GM12873 (cell line): ENCODE data around the gene TTN.

ENCODE experiments used
- TF ChIP-seq, protein P1 (sequence below): IDR thresholded peaks from 2 replicates; pipeline ENCODE4 v1.5.1; 2012; ENCODE audit warnings: low read depth, mild to moderate bottlenecking, moderate library complexity, low read length, control low read depth; ENCODE audit not compliant: insufficient read depth; ENCODE audit errors: missing control alignments

Gene TTN

DNA sequence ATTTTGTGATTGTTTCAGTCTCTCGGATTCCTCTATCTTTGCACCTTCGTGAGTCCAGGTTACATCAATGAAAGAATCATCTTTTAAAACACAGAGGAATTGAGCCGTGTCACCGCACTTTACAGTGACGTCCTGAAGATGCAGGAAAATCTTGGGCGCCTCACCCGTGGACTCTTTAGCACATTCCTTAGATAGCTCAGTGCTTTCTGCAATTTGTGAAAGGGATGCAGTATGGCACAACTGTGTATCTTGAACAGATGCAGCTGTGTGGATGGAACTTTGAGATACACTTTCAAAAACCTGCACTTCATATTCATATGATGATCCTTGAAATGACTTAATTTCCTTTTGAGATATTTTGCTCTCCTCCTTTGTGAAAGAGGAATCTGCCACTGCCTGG, 50.9 kb downstream of the TTN start:
- TF ChIP-seq, protein P1, sequence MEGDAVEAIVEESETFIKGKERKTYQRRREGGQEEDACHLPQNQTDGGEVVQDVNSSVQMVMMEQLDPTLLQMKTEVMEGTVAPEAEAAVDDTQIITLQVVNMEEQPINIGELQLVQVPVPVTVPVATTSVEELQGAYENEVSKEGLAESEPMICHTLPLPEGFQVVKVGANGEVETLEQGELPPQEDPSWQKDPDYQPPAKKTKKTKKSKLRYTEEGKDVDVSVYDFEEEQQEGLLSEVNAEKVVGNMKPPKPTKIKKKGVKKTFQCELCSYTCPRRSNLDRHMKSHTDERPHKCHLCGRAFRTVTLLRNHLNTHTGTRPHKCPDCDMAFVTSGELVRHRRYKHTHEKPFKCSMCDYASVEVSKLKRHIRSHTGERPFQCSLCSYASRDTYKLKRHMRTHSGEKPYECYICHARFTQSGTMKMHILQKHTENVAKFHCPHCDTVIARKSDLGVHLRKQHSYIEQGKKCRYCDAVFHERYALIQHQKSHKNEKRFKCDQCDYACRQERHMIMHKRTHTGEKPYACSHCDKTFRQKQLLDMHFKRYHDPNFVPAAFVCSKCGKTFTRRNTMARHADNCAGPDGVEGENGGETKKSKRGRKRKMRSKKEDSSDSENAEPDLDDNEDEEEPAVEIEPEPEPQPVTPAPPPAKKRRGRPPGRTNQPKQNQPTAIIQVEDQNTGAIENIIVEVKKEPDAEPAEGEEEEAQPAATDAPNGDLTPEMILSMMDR: no peak

DNA sequence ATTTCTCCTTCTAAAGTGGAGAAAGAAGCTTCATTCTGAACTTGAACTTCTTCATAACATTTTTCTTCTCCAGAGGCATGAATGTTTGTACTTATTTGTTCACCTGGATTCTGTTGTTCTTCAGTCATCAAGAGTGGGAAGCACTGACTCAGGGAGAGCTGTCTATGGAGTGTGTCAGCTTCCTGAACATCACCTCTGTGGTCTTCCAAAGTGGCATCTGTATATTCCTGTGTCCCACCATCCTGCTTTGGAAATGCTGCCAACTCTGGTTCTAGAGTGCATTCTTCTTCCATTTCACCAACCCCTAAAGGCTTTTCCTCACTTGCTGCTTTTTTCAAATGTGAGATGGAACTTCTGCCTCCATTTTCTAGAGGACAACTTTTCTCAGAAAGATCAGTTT, 59.5 kb downstream of the TTN start:
- TF ChIP-seq, protein P1: no peak

DNA sequence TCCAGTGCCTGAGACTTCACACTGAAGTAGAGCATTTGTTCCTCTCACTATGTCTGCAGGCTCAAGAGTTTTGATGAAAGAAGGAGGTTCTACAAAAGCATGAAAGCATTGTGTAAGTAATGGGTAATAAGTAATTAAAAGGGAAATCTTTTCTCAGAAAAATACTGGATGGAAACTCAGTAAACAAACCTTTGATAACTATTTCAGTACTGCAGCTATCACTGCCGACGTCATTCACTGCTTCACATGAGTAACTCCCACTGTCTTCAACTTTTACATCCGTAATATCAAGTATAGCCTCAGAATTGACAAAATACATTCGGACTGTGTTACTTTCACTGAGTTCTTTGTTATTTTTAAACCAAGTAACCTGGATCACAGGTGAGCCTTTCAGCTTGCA, 72.7 kb downstream of the TTN start:
- TF ChIP-seq, protein P1: no peak

DNA sequence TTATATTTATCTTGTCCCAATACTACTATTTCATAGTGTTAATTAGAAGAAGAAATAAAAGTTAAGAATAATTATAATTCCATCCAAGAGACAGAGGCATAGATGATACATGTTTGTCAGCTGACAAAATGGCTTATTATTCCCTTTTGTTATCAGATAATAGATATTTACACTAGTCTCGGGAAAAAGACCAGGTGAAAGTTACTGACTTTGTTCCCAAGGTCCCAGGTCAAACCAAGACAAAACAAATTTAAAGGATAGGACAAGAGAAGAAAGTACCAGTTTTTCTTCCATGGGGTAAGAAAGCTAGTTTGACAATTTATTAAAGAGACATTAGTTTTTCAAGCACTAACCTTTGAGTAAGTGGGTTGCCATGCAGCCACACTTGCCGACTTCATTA, 73.2 kb downstream of the TTN start:
- TF ChIP-seq, protein P1: no peak

DNA sequence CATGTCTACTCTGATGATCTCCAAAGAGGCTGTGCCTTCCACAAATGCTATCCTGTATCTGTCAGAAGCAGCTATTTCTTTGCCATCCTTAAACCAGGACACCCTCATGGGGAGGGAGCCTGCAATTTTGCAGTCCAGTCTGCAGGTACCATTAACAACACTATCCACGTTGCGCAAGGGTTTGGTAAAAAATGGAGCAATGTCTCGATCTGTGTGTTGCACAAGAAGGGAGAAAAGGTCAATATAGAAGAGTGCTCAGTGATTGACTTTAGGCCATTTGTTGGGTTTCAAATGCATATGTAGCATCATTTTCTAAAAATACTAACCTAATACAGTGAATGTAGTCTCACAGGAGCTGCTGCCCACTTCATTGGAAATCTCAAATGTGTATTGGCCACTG, 74.3 kb downstream of the TTN start:
- TF ChIP-seq, protein P1: no peak

DNA sequence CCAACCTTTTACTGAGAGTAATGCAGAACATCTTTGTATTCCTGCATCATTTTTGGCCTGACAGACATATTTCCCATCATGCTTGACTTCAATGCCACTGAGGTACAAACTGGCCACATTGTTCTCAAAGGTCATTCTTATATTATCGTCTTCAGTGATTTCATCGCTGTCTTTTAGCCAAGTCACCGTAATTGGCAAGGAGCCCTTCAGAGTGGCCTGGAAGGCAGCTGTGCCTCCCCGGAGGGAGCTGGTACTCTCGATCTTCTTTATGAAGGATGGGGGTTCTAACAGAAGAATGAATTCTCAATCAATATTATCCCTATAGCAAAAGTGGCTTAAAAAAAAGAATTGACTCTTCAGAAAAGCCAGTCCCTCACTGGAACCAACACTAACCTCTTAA, 75.9 kb downstream of the TTN start:
- TF ChIP-seq, protein P1: no peak

DNA sequence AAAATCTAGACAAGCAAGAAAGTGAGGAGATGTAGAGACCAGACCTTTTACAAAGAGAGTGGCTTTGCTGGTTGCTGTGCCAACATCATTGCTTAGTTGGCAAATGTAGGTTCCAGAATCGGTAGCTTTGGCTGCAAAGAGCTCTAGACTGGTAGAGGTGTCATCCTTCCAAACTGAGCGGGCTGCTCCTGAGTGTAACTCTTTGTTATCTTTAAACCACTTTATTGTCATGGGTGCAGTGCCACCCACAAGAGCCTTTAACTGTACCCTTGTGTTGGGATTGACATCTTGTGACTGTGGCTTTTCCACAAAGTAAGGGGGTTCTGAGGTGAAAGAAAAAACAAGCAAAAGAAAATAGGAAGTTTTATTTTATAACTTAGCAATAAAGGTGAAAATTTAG, 77.2 kb downstream of the TTN start:
- TF ChIP-seq, protein P1: no peak
